ENCODE results near the gene NLK.

- TF ChIP-seq GATA2 (IDR thresholded peaks at IDR 0.05; ENCODE audit: insufficient read depth, insufficient read length, low read depth, low read length) (no peak), JUN (IDR thresholded peaks at IDR 0.05; ENCODE audit: borderline replicate concordance, insufficient read depth, insufficient read length, low read depth) (no peak), POLR2AphosphoS5 (IDR thresholded peaks at IDR 0.05; ENCODE audit: insufficient read depth, low read depth, low read length) (no peak), POLR2A (IDR thresholded peaks at IDR 0.05; ENCODE audit: low read depth, low read length) (no peak), CTCF (IDR thresholded peaks at IDR 0.05; ENCODE audit: extremely low read depth in 1 of 2, insufficient read depth in 1 of 2, low read depth in 1 of 2, low read length in 2 of 2) (no peak)
These were observed 202.0 kb downstream of the NLK start for GRCh38 chr17:28244446-28244845.

All from endothelial cell of umbilical vein (primary cell).